Stimulated activated naive CD4-positive, alpha-beta T cell (primary cell): ENCODE data around the gene PDLIM7.
A peak's percentile ranks its signal among the peaks of the same experiment; 100 is the strongest.

ENCODE experiments used
- DNase-seq, 6 experiments: peaks; one replicate each; lab custom pipeline; 2025; lab: John Stamatoyannopoulos, UW

The PDLIM7 gene

DNA sequence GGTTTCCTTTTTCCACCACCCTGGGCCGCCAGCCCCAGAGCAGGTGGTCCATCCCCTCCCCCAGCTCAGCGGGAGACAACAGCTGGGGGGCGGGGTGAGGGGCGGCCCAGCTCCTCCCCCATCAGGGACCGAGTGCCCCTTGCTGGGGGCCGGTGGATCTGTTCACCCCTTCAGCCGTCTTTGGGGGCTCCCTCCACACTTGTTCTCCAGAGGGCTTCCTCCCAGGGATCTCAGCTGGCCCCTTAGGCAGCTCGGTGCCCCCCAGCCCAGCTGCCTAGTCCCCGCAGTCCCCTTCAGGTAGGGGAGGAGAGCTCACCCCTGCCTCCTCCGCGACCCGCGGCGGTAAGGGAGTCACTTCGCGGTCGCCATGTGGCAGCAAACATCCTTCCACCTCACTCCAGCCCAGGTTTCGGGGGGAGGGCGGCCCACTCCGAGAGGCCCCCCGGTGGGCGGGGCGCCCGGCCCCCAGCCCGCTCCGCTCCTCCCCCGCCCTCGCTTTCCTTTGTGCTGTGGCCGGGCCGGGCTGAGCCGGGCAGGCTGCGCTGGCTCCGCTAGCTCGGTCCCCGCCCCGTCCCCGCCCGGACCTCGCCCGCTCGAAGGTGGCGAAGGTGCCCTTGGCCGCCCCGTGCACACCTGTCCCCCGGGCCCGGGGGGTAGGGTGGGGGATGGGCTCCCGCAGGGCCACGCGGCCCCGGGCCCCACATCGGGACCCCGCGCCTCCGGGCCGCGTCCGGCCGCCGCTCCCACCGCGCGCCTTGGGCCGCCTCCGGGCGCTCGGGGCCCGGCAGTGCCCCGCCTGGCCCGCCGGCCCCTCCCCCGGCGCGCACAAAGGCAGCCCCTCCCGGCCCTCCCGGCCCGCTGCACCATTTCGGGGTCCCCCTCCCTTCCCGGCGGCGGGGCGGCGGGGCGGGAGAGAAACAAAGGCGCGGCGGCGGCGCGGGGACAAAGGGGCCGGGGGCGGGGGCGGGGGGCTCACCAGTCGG is 24.7 kb downstream of the PDLIM7 start:
- DNase-seq, result peak in 3 of 6 experiments; percentile 19 to 40 (median 36)

GRCh38 chr5:177471610-177472356 is 25.6 kb downstream of the PDLIM7 start:
- DNase-seq, result no peak

DNA sequence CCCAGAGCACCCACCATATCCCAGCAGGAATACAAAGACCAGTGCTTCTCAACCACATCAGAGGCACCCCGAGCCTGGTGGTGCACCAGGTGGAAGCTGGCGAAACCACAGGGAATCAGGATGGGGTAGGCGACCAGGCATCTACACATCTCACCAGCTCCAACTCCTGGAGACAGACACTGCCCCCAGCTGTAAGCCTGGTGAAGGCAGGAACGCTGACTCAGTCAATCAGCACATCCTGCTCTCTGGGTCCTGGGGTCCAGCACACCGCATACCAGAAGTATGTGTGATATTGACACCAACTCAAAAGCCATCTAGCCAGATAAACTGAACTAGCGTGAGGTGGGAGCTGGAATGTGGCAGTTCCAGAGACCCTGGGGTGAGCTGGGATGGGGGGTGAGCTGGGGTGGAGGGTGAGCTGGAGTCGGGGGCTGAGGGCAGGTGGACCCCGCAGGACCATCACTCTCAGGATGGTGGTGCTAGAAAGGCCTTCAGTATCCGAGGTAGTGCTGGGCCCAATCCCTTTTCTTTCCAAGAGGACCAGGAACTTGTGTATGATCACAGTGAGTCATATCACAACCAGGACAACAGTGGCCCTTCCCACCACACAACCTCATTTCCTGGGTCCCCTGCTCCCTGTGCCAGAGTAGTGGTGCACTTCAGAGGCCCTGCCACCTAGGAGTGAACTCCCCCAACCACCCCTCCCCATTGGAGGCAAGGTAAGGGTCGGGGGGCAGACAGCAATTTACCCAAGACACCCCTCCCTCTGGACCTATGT is 26.5 kb downstream of the PDLIM7 start:
- no peak for DNase-seq

DNA sequence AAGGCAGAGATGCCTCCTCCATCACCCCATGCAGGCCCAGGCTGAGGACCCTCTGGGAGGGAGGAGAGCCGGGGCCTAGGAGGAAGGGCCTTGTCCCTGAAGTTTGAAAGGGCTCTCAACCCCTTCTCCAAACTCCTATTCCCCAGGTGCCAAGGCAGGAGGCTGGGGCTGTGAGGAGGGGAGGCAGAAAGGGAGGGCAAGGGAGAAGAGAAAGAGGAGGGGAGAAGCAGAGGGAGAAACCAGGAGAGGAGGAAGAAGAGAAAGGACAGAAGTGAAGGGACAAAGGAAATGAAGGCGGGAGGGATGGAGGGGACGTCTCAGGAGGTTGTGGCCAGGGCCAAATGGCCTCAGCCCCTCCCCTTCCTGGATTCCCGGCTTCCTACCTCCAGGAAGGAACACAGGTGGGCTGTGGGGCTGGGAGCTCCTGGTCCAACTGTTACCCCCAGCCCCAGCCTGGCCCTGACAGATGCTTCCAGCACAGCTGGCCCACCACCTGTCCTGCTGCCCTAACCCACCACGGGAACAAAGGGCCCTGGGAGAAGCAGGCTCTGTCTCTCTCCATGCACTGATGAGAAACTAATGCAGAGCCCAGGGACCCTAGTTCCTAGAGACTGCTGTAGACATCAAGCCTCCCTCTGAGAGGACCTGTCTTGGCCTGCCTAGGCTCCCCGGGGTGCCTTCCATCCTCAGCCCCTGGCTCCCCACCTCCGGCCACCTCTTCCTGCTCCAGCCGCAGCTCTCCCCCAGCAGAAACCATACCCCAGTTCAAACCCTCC is 27.5 kb downstream of the PDLIM7 start:
- no peak for DNase-seq

GRCh38 chr5:177468685-177469628 is 28.4 kb downstream of the PDLIM7 start:
- DNase-seq, result no peak

DNA sequence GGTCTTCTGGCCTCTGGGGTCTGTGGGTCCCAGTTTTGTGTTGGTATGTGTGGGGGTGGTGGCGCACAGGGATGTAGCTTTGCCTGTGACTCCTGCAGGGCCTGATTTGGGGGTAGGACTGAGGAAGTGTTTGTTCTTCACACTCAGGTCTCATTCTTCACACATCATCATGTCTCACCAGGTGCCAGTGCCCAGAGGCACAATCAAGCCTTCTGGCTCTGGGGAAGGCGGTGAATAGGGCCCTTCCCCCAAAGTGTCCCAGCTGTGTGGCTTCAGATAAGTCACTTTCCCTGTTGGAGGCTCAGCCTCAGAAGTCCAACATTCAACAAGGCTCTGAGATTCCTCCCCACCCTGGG is 29.1 kb downstream of the PDLIM7 start:
- no peak for DNase-seq

- no peak for DNase-seq
Measured at GRCh38 chr5:177467436-177467835, 30.0 kb downstream of the PDLIM7 start.

DNA sequence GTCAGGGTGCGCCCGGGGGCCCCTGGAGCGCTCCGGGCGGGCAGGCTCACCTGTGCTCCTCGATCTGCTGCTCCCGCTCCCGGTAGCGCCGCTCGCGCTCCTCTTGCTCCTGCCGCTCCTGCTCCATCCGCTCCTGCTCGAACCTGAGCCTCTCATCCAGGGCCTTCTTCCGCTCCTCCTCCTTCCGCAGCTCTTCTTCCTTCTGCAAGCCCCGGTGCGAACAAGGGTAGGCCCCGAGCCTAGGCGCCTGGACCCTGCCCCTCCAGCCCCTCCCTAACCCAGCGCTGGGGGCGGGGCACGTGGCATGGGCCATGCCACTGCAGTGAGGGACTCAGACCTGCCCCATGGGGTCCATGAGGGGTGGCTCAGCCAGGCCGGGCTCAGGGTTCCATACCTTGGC is 30.5 kb downstream of the PDLIM7 start:
- no peak for DNase-seq

GRCh38 chr5:177465044-177465443 is 32.4 kb downstream of the PDLIM7 start:
- no peak for DNase-seq

- no peak for DNase-seq
Measured at GRCh38 chr5:177462021-177462670, 35.3 kb downstream of the PDLIM7 start.

DNA sequence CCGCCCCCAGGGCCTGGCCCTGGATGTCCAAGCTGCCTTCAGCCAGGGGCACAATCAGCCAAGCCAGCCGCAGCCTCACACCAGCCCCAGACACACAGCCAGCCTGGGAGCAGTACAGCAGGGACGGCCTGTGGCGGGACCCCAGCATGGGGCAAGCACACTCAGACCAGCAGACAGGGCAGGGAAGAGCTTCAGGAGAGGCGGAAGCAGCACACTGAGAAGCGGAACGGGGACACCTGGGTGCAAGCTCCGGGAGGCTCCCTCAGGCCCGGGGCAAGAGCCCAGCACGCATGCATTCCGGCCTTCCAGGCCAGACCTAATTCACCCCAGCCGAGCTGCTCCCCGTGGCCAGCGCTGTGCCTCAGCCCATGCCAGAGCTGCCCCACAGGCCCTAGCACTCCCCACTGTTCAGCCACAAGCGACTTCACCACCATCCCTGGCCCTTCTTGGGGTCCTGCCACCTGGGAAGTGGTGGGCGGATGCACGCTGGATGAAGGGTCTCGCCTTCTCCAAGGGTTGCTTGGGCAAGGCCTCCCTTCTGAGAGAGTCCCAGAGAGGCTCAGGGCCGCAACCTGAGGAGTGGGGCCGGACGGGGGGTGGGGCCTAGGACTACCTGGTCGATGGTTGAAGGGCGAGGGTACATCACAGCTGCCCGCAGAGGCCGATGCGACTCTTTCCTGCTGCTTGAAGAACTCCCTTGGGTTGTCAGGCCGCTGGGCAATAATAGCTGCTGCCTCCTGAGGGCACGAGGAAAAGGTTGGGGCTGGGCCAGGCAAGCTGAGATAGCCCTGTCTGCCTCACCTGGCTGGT is 37.4 kb downstream of the PDLIM7 start:
- no peak for DNase-seq

DNA sequence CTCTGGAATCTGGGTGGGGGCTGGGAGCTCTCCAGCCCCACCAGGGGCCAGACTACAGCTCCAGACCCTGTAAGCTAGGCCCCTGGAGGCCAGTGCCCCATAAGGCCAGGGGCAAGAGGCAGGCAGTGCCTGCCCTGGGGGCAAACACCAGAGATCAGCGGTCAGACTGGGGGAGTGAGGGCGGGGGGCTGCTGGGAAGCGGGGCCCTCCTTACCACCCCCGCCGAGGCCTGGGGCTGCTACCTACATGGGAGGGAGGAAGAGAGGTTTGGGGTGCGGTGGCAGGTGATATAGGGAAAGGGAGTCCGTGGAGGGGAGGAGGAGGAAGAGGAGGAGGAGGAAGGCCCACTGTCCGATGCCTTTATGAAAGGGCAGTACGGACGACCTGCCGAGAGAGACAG is 38.0 kb downstream of the PDLIM7 start:
- no peak for DNase-seq

- DNase-seq, result no peak
Measured at GRCh38 chr5:177458912-177459350, 38.5 kb downstream of the PDLIM7 start.

GRCh38 chr5:177457852-177458681 is 39.3 kb downstream of the PDLIM7 start:
- no peak for DNase-seq

GRCh38 chr5:177456976-177457851 is 40.2 kb downstream of the PDLIM7 start:
- DNase-seq, result peak in 2 of 6 experiments; percentile 32 to 55

- no peak for DNase-seq
Measured at GRCh38 chr5:177456591-177456964, 40.8 kb downstream of the PDLIM7 start.
